ENCODE measurements around the gene DIPK2B.

GRCh38 chrX:45198706-45199105 lies 2.0 kb downstream of the DIPK2B start:
- TF ChIP-seq CTCF (conservative IDR thresholded peaks at IDR 0.05) = no peak
- TF ChIP-seq ZFX (IDR thresholded peaks at IDR 0.05) = no peak
